NK-92 (cell line): ENCODE results near the gene IKBKE.

ENCODE experiments used
- DNase-seq: peaks from one replicate; lab custom pipeline; 2025; ENCODE audit not compliant: unreplicated experiment; lab: John Stamatoyannopoulos, UW

Gene IKBKE

GRCh38 chr1:206453111-206453510 lies 17.2 kb upstream of the IKBKE start:
- no peak for DNase-seq

- no peak for DNase-seq
Observed at GRCh38 chr1:206455289-206455665, 15.0 kb upstream of the IKBKE start.

GRCh38 chr1:206455666-206456344 lies 14.5 kb upstream of the IKBKE start:
- DNase-seq, result no peak

- no peak for DNase-seq
Observed at GRCh38 chr1:206456577-206457370, 13.5 kb upstream of the IKBKE start.

- DNase-seq, result no peak
Observed at GRCh38 chr1:206457408-206458120, 12.7 kb upstream of the IKBKE start.

- no peak for DNase-seq
Observed at GRCh38 chr1:206459703-206460102, 10.6 kb upstream of the IKBKE start.

- DNase-seq, result no peak
Observed at GRCh38 chr1:206460836-206461426, 9.3 kb upstream of the IKBKE start.

- no peak for DNase-seq
Observed at GRCh38 chr1:206461602-206462455, 8.4 kb upstream of the IKBKE start.

GRCh38 chr1:206463137-206463536 lies 7.1 kb upstream of the IKBKE start:
- DNase-seq, result no peak

GRCh38 chr1:206463911-206464310 lies 6.4 kb upstream of the IKBKE start:
- no peak for DNase-seq

- no peak for DNase-seq
Observed at GRCh38 chr1:206464456-206464964, 5.8 kb upstream of the IKBKE start.

GRCh38 chr1:206465951-206466350 lies 4.3 kb upstream of the IKBKE start:
- no peak for DNase-seq

- DNase-seq, result no peak
Observed at GRCh38 chr1:206466840-206467649, 3.2 kb upstream of the IKBKE start.

- DNase-seq, result no peak
Observed at GRCh38 chr1:206467915-206468314, 2.4 kb upstream of the IKBKE start.

GRCh38 chr1:206468571-206468970 lies 1.7 kb upstream of the IKBKE start:
- DNase-seq, result no peak

GRCh38 chr1:206469411-206469932 lies 804 bp upstream of the IKBKE start:
- DNase-seq, result no peak

- DNase-seq, result no peak
Observed at GRCh38 chr1:206470692-206471414, 577 bp downstream of the IKBKE start.

GRCh38 chr1:206471415-206471801 lies 1.1 kb downstream of the IKBKE start:
- DNase-seq, result no peak

GRCh38 chr1:206472024-206472423 lies 1.7 kb downstream of the IKBKE start:
- no peak for DNase-seq
